NCI-H1930 (cell line): ENCODE results near the gene MOK.

Source experiments
- DNase-seq, 2 experiments: peaks; one replicate each; lab custom pipeline; 2025; lab: John Stamatoyannopoulos, UW

Gene MOK

GRCh38 chr14:102283631-102284129 lies 21.3 kb downstream of the MOK start:
- DNase-seq: no peak

- no peak for DNase-seq
Measured at GRCh38 chr14:102282751-102283465, 22.1 kb downstream of the MOK start.

- no peak for DNase-seq
Measured at GRCh38 chr14:102280376-102280962, 24.5 kb downstream of the MOK start.

GRCh38 chr14:102279688-102280348 lies 25.1 kb downstream of the MOK start:
- DNase-seq: no peak

GRCh38 chr14:102279282-102279681 lies 25.7 kb downstream of the MOK start:
- no peak for DNase-seq

- DNase-seq: no peak
Measured at GRCh38 chr14:102278631-102278935, 26.4 kb downstream of the MOK start.

GRCh38 chr14:102277874-102278630 lies 26.9 kb downstream of the MOK start:
- DNase-seq: no peak

- DNase-seq: no peak
Measured at GRCh38 chr14:102275866-102276265, 29.1 kb downstream of the MOK start.

GRCh38 chr14:102272392-102272791 lies 32.6 kb downstream of the MOK start:
- DNase-seq: no peak

- DNase-seq: no peak
Measured at GRCh38 chr14:102264775-102265174, 40.2 kb downstream of the MOK start.

GRCh38 chr14:102264355-102264754 lies 40.6 kb downstream of the MOK start:
- no peak for DNase-seq

- DNase-seq: no peak
Measured at GRCh38 chr14:102262929-102263462, 42.0 kb downstream of the MOK start.

GRCh38 chr14:102258136-102258535 lies 46.8 kb downstream of the MOK start:
- no peak for DNase-seq

GRCh38 chr14:102256716-102257115 lies 48.2 kb downstream of the MOK start:
- no peak for DNase-seq

GRCh38 chr14:102255401-102256190 lies 49.4 kb downstream of the MOK start:
- DNase-seq: no peak

- no peak for DNase-seq
Measured at GRCh38 chr14:102252834-102253801, 51.8 kb downstream of the MOK start.

- no peak for DNase-seq
Measured at GRCh38 chr14:102251161-102251560, 53.8 kb downstream of the MOK start.

GRCh38 chr14:102250636-102251035 lies 54.3 kb downstream of the MOK start:
- no peak for DNase-seq

GRCh38 chr14:102249981-102250380 lies 55.0 kb downstream of the MOK start:
- DNase-seq: no peak

GRCh38 chr14:102249041-102249440 lies 55.9 kb downstream of the MOK start:
- no peak for DNase-seq
